ENCODE measurements around the gene ZFAND3.

- TF ChIP-seq CTCF (conservative IDR thresholded peaks at IDR 0.05; ENCODE audit: low read depth in 2 of 2) (no peak), POLR2AphosphoS5 (IDR thresholded peaks at IDR 0.05; ENCODE audit: low read depth) (no peak), NANOG (IDR thresholded peaks at IDR 0.05; ENCODE audit: borderline replicate concordance) (no peak), REST (IDR thresholded peaks at IDR 0.05; ENCODE audit: unreplicated experiment) (no peak), ETS1 (IDR thresholded peaks at IDR 0.05) (no peak), EZH2phosphoT487 (IDR thresholded peaks at IDR 0.05; ENCODE audit: unreplicated experiment) (no peak)
Observed at GRCh38 chr6:38113825-38114576, 294.5 kb downstream of the ZFAND3 start.

Measured in GM23338 (cell line).